ENCODE data around the gene BAIAP2. TPM values are rescaled to one million over a fixed set of nuclear protein-coding genes. Genes with fewer than 3 reads are reported as not detected.

Gene BAIAP2
- total RNA-seq, 4 donors from 2014 or later = 35.8 to 86.8 (median 42.1) TPM

GRCh38 chr17:81039096-81039495, 4.1 kb downstream of the BAIAP2 start:
- TF ChIP-seq, protein P1, sequence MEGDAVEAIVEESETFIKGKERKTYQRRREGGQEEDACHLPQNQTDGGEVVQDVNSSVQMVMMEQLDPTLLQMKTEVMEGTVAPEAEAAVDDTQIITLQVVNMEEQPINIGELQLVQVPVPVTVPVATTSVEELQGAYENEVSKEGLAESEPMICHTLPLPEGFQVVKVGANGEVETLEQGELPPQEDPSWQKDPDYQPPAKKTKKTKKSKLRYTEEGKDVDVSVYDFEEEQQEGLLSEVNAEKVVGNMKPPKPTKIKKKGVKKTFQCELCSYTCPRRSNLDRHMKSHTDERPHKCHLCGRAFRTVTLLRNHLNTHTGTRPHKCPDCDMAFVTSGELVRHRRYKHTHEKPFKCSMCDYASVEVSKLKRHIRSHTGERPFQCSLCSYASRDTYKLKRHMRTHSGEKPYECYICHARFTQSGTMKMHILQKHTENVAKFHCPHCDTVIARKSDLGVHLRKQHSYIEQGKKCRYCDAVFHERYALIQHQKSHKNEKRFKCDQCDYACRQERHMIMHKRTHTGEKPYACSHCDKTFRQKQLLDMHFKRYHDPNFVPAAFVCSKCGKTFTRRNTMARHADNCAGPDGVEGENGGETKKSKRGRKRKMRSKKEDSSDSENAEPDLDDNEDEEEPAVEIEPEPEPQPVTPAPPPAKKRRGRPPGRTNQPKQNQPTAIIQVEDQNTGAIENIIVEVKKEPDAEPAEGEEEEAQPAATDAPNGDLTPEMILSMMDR (IDR thresholded peaks at IDR 0.05) = no peak
- TF ChIP-seq POLR2A (IDR thresholded peaks at IDR 0.05) = no peak
- peaks cover 64 to 72% of the 10 kb centered on the region in 2 donors for H3K4me1 ChIP-seq
- no peaks in the 10 kb centered on the region for H3K36me3 ChIP-seq
- peak overlapping the region in 2 of 3 donors; percentile 85 to 86 for H3K27ac ChIP-seq
- no peaks in the 10 kb centered on the region for H3K9me3 ChIP-seq
- no peak for DNase-seq
- no peak overlapping the region for H3K4me3 ChIP-seq (replicated peaks in 1 of 3)
- intact Hi-C loops (cut with DNase I) = loop anchor here (10.0 kb wide), 1 partner anchor 186 kb away; the partner anchor contains the start of gene CEP131
- 97% methylated on average over 6 of the region's 16 CpGs; no CpG with 5 or more reads in 1 of the 2 donors for WGBS, 2 donors
- H3K27me3 ChIP-seq = no peaks in the 10 kb centered on the region

- peak overlapping the region in 2 of 3 donors; percentile 52 to 85 for H3K27ac ChIP-seq
- H3K4me1 ChIP-seq = peaks cover 72 to 81% of the 10 kb centered on the region in 2 donors
- H3K27me3 ChIP-seq = no peaks in the 10 kb centered on the region
- no peak for TF ChIP-seq POLR2A (IDR thresholded peaks at IDR 0.05)
- TF ChIP-seq, protein P1 (IDR thresholded peaks at IDR 0.05) = no peak
- no peaks in the 10 kb centered on the region for H3K36me3 ChIP-seq
- no peak overlapping the region for H3K4me3 ChIP-seq (replicated peaks in 1 of 3)
- 74% methylated on average over 11 of the region's 28 CpGs; no CpG with 5 or more reads in 1 of the 2 donors for WGBS, 2 donors
- no peak for DNase-seq
- H3K9me3 ChIP-seq = no peaks in the 10 kb centered on the region
- intact Hi-C loops (cut with DNase I) = loop anchor here (10.0 kb wide), 1 partner anchor 185 kb away; the partner anchor contains the start of gene CEP131
Observed at GRCh38 chr17:81039854-81040758, 5.2 kb downstream of the BAIAP2 start.

DNA sequence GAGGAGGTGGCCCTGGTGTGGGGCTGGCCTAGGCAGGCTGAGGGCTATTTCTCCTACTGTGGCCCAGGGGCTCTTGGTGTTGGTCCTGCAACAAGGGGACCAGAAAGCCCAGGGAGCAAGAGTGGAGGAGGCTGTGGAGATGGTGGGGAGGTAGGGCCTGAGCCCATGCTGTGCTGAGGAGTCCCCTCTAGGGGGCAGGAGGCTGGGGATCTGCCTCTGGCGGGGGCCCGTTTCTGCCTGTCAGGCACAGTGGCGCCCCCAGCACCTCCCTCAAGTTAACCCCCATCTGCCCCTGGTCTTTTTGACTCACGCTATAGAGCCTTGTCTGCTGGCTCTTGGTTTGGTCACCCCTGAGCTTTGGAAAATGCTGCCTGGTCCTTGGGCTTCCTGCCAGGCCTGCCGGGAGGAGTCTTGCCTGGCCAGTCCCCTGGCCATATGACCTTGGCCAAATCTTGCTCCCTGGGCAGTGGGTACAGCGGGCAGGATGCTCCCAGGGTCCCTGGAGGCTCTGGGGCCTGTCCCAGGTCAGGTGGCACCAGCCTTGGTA, 5.9 kb downstream of the BAIAP2 start:
- Histone ChIP-seq H3K4me3 (replicated peaks in 1 of 3) (no peak overlapping the region), H3K9me3 (no peaks in the 10 kb centered on the region), H3K4me1 (peaks cover 80 to 88% of the 10 kb centered on the region in 2 donors), H3K27ac (peak overlapping the region in 2 of 3 donors; percentile 40 to 52), H3K36me3 (no peaks in the 10 kb centered on the region), H3K27me3 (no peaks in the 10 kb centered on the region)
- intact Hi-C loops (cut with DNase I) = no loop called here
- 54 to 100% methylated on average over 1 to 6 of the region's 6 CpGs for WGBS, 2 donors
- peak; percentile 45 to 48 for DNase-seq
- TF ChIP-seq POLR2A (IDR thresholded peaks at IDR 0.05) = no peak
- TF ChIP-seq, protein P1 (IDR thresholded peaks at IDR 0.05) = peak in 2 of 6 experiments; percentile 11 to 22

DNA sequence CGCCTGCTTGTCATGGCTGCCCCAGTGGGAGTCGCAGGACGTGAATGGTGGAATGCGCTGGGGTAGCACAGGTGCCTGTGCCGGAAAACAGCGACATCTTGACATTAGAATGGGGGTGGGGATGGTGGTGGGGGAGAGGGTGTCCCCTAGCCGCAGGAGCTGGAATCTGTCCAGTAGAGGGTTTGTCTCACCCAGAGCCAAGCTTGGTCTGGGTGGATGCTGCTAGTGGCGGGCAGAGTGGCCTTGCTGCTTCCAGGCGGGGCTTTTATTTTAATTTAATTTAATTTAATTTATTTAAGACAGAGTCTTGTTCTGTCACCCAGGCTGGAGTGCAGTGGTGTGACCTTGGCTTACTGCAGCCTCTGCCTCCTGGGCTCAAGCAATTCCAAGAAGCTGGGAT, 7.7 kb downstream of the BAIAP2 start:
- no peak overlapping the region for H3K4me3 ChIP-seq (replicated peaks in 1 of 3)
- no peak for TF ChIP-seq POLR2A (IDR thresholded peaks at IDR 0.05)
- TF ChIP-seq, protein P1 (IDR thresholded peaks at IDR 0.05) = no peak
- WGBS, 2 donors = 92 to 97% methylated on average over 8 to 9 of the region's 9 CpGs
- DNase-seq = no peak
- intact Hi-C loops (cut with DNase I) = no loop called here
- H3K36me3 ChIP-seq = no peaks in the 10 kb centered on the region
- H3K9me3 ChIP-seq = no peaks in the 10 kb centered on the region
- peaks cover 64 to 87% of the 10 kb centered on the region in 2 donors for H3K4me1 ChIP-seq
- no peaks in the 10 kb centered on the region for H3K27me3 ChIP-seq
- peak overlapping the region in 1 of 3 donors; percentile 89 for H3K27ac ChIP-seq

All from thyroid gland (tissue), 4 donors.